Caco-2 (cell line): ENCODE measurements around the gene SORD. TPM values are rescaled to one million over a fixed set of nuclear protein-coding genes. Genes with fewer than 3 reads are reported as not detected.
"Not testable (repeated sequence)": the region's sequence is repeated elsewhere in the genome, so short reads cannot be mapped to it uniquely, and the experiment has no call there.

Experiments
- BruUV-seq: library from RNA; stranded (reverse); fragments of 400-500 nt; replicated peaks from 2 replicates; lab custom pipeline; 2021; lab: Mats Ljungman, UMichigan
- CTCF ChIA-PET: fragments of 300-600 bp; sonication (Branson Sonifier 250); formaldehyde crosslinking; loops from one replicate; lab custom pipeline; 2022; ENCODE audit warnings: antibody characterized with exemption; lab: Charles Lee
- POLR2A ChIA-PET: fragments of 300-600 bp; sonication (Branson Sonifier 250); formaldehyde crosslinking; loops from one replicate; lab custom pipeline; 2022; ENCODE audit warnings: antibody characterized with exemption; lab: Charles Lee
- DNase-seq, 2 experiments: peaks; one replicate each; pipeline versions ENCODE4 v3.0.0 to v3.0.0-alpha.2; 2020 to 2022
- H3K27me3 ChIP-seq: replicated peaks from 2 replicates; pipeline ENCODE4 v1.6.0; 2011; ENCODE audit warnings: low read length; ENCODE audit not compliant: control insufficient read depth, insufficient read depth
- H3K36me3 ChIP-seq: 2 replicates; pipeline ENCODE4 v1.5.1; 2011; ENCODE audit warnings: low read length; ENCODE audit not compliant: control insufficient read depth, insufficient read depth
- H3K4me1 ChIP-seq: fragments of 250-450 bp; sonication (Bioruptor Pico); 2 replicates; pipeline ENCODE4 v1.5.1; 2020; ENCODE audit warnings: mild to moderate bottlenecking
- H3K4me3 ChIP-seq: 2 replicates; pipeline ENCODE4 v1.5.1; 2011; ENCODE audit warnings: low read depth, mild to moderate bottlenecking, control low read depth, low read length
- H3K9me3 ChIP-seq: fragments of 250-450 bp; sonication (Bioruptor Pico); 2 replicates; pipeline ENCODE4 v1.5.1; 2020; ENCODE audit warnings: mild to moderate bottlenecking, moderate library complexity
- H3K27ac Mint-ChIP-seq: one replicate; pipeline ENCODE4 v1.8.0; 2022; ENCODE audit warnings: mixed read lengths; ENCODE audit not compliant: unreplicated experiment
- H3K27me3 Mint-ChIP-seq: one replicate; pipeline ENCODE4 v1.8.0; 2022; ENCODE audit warnings: mixed read lengths; ENCODE audit not compliant: insufficient read depth, unreplicated experiment
- H3K36me3 Mint-ChIP-seq: one replicate; pipeline ENCODE4 v1.8.0; 2022; ENCODE audit warnings: mild to moderate bottlenecking, mixed read lengths; ENCODE audit not compliant: insufficient read depth, unreplicated experiment
- H3K4me1 Mint-ChIP-seq: one replicate; pipeline ENCODE4 v1.8.0; 2022; ENCODE audit warnings: low read depth, mixed read lengths; ENCODE audit not compliant: unreplicated experiment
- H3K4me3 Mint-ChIP-seq: one replicate; pipeline ENCODE4 v1.8.0; 2022; ENCODE audit warnings: mild to moderate bottlenecking, moderate library complexity, mixed read lengths; ENCODE audit not compliant: unreplicated experiment
- H3K9me3 Mint-ChIP-seq: one replicate; pipeline ENCODE4 v1.8.0; 2022; ENCODE audit warnings: mixed read lengths; ENCODE audit not compliant: unreplicated experiment
- intact Hi-C: fragments of 100-400 bp; cut with micrococcal nuclease; formaldehyde crosslinking; loops from one replicate; pipeline ENCODE4 v1.10.0; 2022; ENCODE audit not compliant: unreplicated experiment
- total RNA-seq: library from RNA; stranded (reverse); gene quantifications from 2 replicates; pipeline ENCODE4 v1.2.3, GENCODE V29; 2022
- TF ChIP-seq, protein P1 (sequence below), 2 experiments: fragments of 200-600 bp in 1 of 2; IDR thresholded peaks; 1 replicate in 1 of 2; 2 replicates in 1 of 2; pipeline versions ENCODE4 v1.5.1 to v1.8.0; 2011 to 2022; ENCODE audit warnings: antibody characterized with exemption in 1 of 2, control low read depth in 1 of 2, inconsistent platforms in 1 of 2, low read depth in 1 of 2, low read length in 1 of 2, mild to moderate bottlenecking in 1 of 2, moderate library complexity in 1 of 2; ENCODE audit not compliant: insufficient read depth in 1 of 2, severe bottlenecking in 1 of 2, unreplicated experiment in 1 of 2

Gene SORD
- total RNA-seq, 1 experiment from 2014 or later = 79.7 TPM

DNA sequence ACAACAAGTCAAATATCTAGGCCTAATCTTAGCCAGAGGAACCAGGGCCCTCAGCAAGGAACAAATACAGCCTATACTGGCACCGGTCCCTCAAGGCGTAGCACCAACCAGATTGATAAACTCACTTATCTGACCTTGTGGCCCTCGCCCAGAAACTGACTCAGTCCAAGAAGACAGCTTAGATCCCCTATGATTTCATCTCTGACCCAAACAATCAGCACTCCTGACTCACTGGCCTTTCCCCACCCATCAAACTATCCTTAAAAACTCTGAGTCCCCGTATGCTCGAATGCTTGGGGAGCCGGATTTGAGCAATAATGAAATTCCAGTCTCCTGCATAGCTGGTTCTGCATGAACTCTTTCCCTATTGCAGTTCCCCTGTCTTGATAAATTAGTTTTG, 1.6 kb upstream of the SORD start:
- Histone ChIP-seq H3K9me3 (no peaks in the 10 kb centered on the region), H3K4me1 (peaks cover 14% of the 10 kb centered on the region), H3K4me3 (no peak overlapping the region), H3K27me3 (no peaks in the 10 kb centered on the region), H3K36me3 (no peaks in the 10 kb centered on the region)
- TF ChIP-seq, protein P1, sequence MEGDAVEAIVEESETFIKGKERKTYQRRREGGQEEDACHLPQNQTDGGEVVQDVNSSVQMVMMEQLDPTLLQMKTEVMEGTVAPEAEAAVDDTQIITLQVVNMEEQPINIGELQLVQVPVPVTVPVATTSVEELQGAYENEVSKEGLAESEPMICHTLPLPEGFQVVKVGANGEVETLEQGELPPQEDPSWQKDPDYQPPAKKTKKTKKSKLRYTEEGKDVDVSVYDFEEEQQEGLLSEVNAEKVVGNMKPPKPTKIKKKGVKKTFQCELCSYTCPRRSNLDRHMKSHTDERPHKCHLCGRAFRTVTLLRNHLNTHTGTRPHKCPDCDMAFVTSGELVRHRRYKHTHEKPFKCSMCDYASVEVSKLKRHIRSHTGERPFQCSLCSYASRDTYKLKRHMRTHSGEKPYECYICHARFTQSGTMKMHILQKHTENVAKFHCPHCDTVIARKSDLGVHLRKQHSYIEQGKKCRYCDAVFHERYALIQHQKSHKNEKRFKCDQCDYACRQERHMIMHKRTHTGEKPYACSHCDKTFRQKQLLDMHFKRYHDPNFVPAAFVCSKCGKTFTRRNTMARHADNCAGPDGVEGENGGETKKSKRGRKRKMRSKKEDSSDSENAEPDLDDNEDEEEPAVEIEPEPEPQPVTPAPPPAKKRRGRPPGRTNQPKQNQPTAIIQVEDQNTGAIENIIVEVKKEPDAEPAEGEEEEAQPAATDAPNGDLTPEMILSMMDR (IDR thresholded peaks at IDR 0.05; ENCODE audit: insufficient read depth in 1 of 2, low read depth in 1 of 2, low read length in 1 of 2, severe bottlenecking in 1 of 2, unreplicated experiment in 1 of 2) = no peak
- Mint-ChIP-seq H3K27ac (no peak overlapping the region), H3K36me3 (no peaks in the 10 kb centered on the region), H3K27me3 (no peaks in the 10 kb centered on the region), H3K4me1 (peaks cover 7% of the 10 kb centered on the region), H3K9me3 (no peaks in the 10 kb centered on the region), H3K4me3 (peak overlapping the region; percentile 92)
- ChIA-PET CTCF (no interaction called here), POLR2A (no interaction called here)
- intact Hi-C loops = no loop called here
- BruUV-seq = no TSS peak
- no peak for DNase-seq

DNA sequence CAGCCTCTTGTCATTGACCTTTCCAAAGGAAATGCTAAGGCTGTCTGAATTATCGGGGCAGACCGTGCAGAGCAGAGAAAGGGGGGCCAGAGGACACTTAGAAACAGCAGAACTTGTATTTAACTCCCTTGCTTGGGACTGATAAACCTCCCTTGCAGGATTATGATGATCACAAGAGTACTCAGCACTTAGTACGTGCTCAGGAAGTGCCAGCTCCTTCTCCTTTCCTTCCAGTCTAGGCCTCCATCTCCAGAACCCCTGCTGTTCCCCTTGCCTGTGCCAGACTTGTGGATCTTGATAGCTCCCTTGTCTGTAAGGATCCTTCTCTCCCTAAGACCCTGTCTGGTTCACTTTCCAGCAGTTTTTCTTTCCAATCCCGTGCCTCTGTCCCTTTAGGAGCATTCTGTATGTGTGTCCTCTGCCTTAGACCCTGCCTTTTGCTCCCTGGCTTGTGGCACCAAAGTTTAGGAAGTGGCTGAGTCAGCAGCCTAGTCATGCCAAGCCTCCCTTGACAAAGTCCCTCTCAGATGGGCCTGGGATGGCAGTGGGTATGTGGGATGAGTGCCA, 747 bp downstream of the SORD start:
- Mint-ChIP-seq H3K27ac (peak overlapping the region; percentile 80), H3K4me1 (peaks cover 7% of the 10 kb centered on the region), H3K36me3 (peaks cover 5% of the 10 kb centered on the region), H3K4me3 (peak overlapping the region; percentile 92), H3K27me3 (no peaks in the 10 kb centered on the region), H3K9me3 (no peaks in the 10 kb centered on the region)
- intact Hi-C loops = loop anchor here (1.0 kb wide), 1 partner anchor 44 kb away; no protein-coding TSS in a partner anchor
- peaks cover 14% of the 10 kb centered on the region for H3K4me1 ChIP-seq
- no TSS peak for BruUV-seq
- ChIA-PET CTCF (interaction anchor here (1.6 to 2.3 kb wide), 2 partner anchors 13 to 94 kb away, joined by 4 to 7 read pairs; no protein-coding TSS in a partner anchor), POLR2A (interaction anchor here (0.6 kb wide), 2 partner anchors 44 to 59 kb away, joined by 3 to 9 read pairs; no protein-coding TSS in a partner anchor)
- DNase-seq = no peak
- H3K36me3 ChIP-seq = no peaks in the 10 kb centered on the region
- TF ChIP-seq, protein P1 (IDR thresholded peaks at IDR 0.05; ENCODE audit: insufficient read depth in 1 of 2, low read depth in 1 of 2, low read length in 1 of 2, severe bottlenecking in 1 of 2, unreplicated experiment in 1 of 2) = no peak
- peak overlapping the region; percentile 96 for H3K4me3 ChIP-seq
- H3K9me3 ChIP-seq = no peaks in the 10 kb centered on the region
- H3K27me3 ChIP-seq = no peaks in the 10 kb centered on the region

DNA sequence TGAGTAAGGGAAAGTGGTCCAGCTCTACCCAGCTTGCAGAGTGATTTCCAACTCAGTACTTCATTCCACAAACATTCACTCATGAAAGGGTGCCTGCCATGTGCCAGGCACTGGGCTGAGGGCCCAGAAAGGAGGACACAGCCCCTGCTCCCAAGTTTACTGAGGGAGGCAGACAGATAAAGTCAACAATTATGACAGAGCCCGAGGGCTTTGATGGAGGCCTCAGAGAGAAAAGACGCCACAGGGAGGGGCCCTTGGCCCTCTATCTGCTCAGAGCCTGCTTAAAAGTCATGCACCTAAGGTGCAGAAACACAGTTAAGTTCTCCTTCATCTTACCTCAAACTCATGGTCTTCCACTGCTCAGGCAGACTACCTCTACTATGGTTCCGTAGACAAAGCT, 1.7 kb downstream of the SORD start:
- CTCF ChIA-PET = not testable (repeated sequence)

DNA sequence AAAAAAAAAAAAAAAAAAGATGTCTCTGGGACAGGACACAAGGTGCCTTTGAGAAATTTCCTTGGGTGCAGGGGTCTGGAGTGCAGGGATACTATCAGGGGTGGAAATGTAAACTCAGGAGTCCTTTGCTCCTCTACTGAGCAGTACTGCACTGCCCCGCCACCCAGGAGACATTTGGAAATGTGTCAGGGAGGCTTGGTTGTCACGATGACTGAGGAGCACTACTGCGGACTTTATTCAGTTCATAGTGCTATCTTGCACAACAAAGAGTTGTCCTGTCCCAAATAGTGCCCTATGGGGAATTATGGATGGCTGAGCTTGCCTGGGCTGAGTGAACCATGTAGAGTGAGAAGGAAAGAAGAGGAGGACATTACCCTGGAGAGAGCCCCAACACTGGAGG, 2.6 kb downstream of the SORD start:
- peaks cover 14% of the 10 kb centered on the region for H3K4me1 ChIP-seq
- H3K27ac Mint-ChIP-seq, BruUV-seq, H3K27me3 ChIP-seq, H3K9me3 ChIP-seq, POLR2A ChIA-PET, H3K36me3 ChIP-seq, H3K4me1 Mint-ChIP-seq, H3K27me3 Mint-ChIP-seq, H3K4me3 Mint-ChIP-seq, CTCF ChIA-PET, H3K4me3 ChIP-seq, DNase-seq, H3K9me3 Mint-ChIP-seq, intact Hi-C loops: not testable (repeated sequence)
- H3K36me3 Mint-ChIP-seq = peaks cover 18% of the 10 kb centered on the region

More for the DNA sequence above, 1.7 kb downstream of the SORD start:
- DNase-seq, H3K36me3 ChIP-seq, H3K27me3 Mint-ChIP-seq, H3K9me3 Mint-ChIP-seq, H3K4me1 Mint-ChIP-seq, POLR2A ChIA-PET, H3K9me3 ChIP-seq, H3K4me3 ChIP-seq, intact Hi-C loops, BruUV-seq, H3K27me3 ChIP-seq, H3K36me3 Mint-ChIP-seq, H3K27ac Mint-ChIP-seq: not testable (repeated sequence)
- H3K4me3 Mint-ChIP-seq = peak overlapping the region; percentile 92
- peaks cover 14% of the 10 kb centered on the region for H3K4me1 ChIP-seq
